ENCODE results near the gene ATG14. TPM values are rescaled to one million over a fixed set of nuclear protein-coding genes. Genes with fewer than 3 reads are reported as not detected.
A peak's percentile ranks its signal among the peaks of the same experiment; 100 is the strongest.

Gene ATG14
- polyA plus RNA-seq, 1 of the 3 experiments (the other 2 are of a cell fraction), result 4.3 TPM

DNA sequence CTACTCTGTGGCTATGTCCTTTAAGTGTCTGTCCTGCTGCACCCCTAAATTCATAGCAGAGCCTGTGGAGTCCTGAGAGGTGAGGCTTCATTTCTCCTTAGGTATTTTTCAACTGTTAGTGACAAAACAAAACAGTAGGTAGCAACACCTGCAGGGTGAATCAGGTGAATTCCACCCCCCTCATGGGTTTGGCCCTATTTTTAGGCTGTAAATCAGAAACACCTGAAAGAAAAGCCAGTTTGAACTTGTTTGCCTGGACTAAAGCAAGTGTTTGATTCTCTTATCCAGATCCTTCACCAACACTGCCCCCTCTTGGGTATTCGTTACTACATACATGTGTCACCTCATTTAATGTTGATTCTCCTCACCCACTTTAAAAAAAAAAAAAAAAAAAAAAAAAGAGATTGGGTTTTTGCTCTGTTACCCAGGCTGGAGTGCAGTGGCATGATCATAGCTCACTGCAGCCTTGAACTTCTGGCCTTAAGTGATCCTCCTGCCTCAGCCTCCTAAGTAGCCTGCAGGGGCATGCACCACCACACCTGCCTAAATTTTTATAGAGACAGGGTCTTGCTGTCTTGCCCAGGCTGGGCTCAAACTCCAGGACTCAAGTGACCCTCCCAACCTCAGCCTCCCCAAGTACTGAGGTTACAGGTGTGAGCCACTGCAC lies 18.5 kb upstream of the ATG14 start:
- CTCF ChIA-PET, result interaction anchor here (0.9 to 3.1 kb wide), 4 partner anchors 12 to 217 kb away, joined by 3 to 25 read pairs (median 6); no protein-coding TSS in a partner anchor
- TF ChIP-seq, protein P1, sequence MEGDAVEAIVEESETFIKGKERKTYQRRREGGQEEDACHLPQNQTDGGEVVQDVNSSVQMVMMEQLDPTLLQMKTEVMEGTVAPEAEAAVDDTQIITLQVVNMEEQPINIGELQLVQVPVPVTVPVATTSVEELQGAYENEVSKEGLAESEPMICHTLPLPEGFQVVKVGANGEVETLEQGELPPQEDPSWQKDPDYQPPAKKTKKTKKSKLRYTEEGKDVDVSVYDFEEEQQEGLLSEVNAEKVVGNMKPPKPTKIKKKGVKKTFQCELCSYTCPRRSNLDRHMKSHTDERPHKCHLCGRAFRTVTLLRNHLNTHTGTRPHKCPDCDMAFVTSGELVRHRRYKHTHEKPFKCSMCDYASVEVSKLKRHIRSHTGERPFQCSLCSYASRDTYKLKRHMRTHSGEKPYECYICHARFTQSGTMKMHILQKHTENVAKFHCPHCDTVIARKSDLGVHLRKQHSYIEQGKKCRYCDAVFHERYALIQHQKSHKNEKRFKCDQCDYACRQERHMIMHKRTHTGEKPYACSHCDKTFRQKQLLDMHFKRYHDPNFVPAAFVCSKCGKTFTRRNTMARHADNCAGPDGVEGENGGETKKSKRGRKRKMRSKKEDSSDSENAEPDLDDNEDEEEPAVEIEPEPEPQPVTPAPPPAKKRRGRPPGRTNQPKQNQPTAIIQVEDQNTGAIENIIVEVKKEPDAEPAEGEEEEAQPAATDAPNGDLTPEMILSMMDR (IDR thresholded peaks at IDR 0.05), result peak; percentile 59
- TF ChIP-seq, protein P2, sequence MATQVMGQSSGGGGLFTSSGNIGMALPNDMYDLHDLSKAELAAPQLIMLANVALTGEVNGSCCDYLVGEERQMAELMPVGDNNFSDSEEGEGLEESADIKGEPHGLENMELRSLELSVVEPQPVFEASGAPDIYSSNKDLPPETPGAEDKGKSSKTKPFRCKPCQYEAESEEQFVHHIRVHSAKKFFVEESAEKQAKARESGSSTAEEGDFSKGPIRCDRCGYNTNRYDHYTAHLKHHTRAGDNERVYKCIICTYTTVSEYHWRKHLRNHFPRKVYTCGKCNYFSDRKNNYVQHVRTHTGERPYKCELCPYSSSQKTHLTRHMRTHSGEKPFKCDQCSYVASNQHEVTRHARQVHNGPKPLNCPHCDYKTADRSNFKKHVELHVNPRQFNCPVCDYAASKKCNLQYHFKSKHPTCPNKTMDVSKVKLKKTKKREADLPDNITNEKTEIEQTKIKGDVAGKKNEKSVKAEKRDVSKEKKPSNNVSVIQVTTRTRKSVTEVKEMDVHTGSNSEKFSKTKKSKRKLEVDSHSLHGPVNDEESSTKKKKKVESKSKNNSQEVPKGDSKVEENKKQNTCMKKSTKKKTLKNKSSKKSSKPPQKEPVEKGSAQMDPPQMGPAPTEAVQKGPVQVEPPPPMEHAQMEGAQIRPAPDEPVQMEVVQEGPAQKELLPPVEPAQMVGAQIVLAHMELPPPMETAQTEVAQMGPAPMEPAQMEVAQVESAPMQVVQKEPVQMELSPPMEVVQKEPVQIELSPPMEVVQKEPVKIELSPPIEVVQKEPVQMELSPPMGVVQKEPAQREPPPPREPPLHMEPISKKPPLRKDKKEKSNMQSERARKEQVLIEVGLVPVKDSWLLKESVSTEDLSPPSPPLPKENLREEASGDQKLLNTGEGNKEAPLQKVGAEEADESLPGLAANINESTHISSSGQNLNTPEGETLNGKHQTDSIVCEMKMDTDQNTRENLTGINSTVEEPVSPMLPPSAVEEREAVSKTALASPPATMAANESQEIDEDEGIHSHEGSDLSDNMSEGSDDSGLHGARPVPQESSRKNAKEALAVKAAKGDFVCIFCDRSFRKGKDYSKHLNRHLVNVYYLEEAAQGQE (IDR thresholded peaks at IDR 0.05; ENCODE audit: low read depth, low read length), result no peak
- TF ChIP-seq SMC3 (IDR thresholded peaks at IDR 0.05; ENCODE audit: low read depth, low read length), result peak; percentile 39
- TF ChIP-seq, protein P3, sequence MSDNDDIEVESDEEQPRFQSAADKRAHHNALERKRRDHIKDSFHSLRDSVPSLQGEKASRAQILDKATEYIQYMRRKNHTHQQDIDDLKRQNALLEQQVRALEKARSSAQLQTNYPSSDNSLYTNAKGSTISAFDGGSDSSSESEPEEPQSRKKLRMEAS (IDR thresholded peaks at IDR 0.05; ENCODE audit: low read depth), result no peak
- TF ChIP-seq RAD21 (IDR thresholded peaks at IDR 0.05; ENCODE audit: low read length), result peak; percentile 71
- no peak overlapping the region for H3K4me2 ChIP-seq
- H3K79me2 ChIP-seq (ENCODE audit: insufficient read depth), result no peaks in the 10 kb centered on the region
- H3K9me2 ChIP-seq, result no peaks in the 10 kb centered on the region
- H3K9ac ChIP-seq, result no peak overlapping the region
- no peaks in the 10 kb centered on the region for H3K9me3 ChIP-seq
- H2AFZ ChIP-seq (ENCODE audit: low read depth), result no peak overlapping the region
- no peaks in the 10 kb centered on the region for H3K4me1 ChIP-seq (ENCODE audit: control insufficient read depth in 1 of 2, insufficient read depth in 2 of 2, low read depth in 1 of 2, low read length in 1 of 2)
- POLR2A ChIA-PET, result no interaction called here
- H3K27ac ChIP-seq (ENCODE audit: low read depth in 2 of 2, low read length in 1 of 2), result no peak overlapping the region
- H3F3A ChIP-seq (replicated peaks; ENCODE audit: insufficient read depth), result no peaks in the 10 kb centered on the region
- DNase-seq, result peak; percentile 59
- H3K36me3 ChIP-seq (replicated peaks in 1 of 2; ENCODE audit: control insufficient read depth in 1 of 2, insufficient read depth in 2 of 2, low read length in 1 of 2), result no peaks in the 10 kb centered on the region
- no peak overlapping the region for H3K4me3 ChIP-seq (ENCODE audit: low read depth in 2 of 2, low read length in 1 of 2)
- 0% methylated on average over 1 of the region's 1 CpG for WGBS (ENCODE audit: low lambda C conversion rate)
- no peaks in the 10 kb centered on the region for H4K20me1 ChIP-seq (ENCODE audit: insufficient read depth)
- H3K27me3 ChIP-seq (ENCODE audit: insufficient read depth), result no peaks in the 10 kb centered on the region; the same call in 1 of the 2 replicates

DNA sequence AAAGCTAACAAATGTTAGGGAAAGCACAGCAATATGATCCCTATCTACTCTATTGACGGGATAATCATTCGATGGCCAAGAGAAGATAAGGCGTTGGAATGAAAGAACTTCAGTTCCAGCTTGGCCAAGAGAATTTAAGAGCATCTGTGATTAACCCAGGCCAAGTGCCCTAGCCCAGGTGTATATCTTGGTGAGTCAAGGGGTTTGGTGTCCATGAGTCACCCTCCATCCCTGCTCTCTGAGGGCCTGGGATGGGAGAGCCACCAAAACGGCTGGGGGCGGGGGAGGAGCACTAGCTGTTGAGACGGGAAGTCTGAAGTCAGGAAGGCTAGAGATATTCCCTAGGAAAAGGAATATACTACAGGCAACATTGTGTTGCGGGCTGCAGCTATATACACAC lies 15.8 kb upstream of the ATG14 start:
- 45% methylated on average over 7 of the region's 7 CpGs for WGBS (ENCODE audit: low lambda C conversion rate)

More for the DNA sequence above, 15.8 kb upstream of the ATG14 start:
- Histone ChIP-seq H3K4me2 (no peak overlapping the region), H3K9me2 (no peaks in the 10 kb centered on the region), H3F3A (replicated peaks; ENCODE audit: insufficient read depth) (no peaks in the 10 kb centered on the region), H4K20me1 (ENCODE audit: insufficient read depth) (no peaks in the 10 kb centered on the region), H3K9ac (no peak overlapping the region), H3K27me3 (ENCODE audit: insufficient read depth) (no peaks in the 10 kb centered on the region; the same call in 1 of the 2 replicates), H3K4me1 (ENCODE audit: control insufficient read depth in 1 of 2, insufficient read depth in 2 of 2, low read depth in 1 of 2, low read length in 1 of 2) (no peaks in the 10 kb centered on the region), H3K36me3 (replicated peaks in 1 of 2; ENCODE audit: control insufficient read depth in 1 of 2, insufficient read depth in 2 of 2, low read length in 1 of 2) (no peaks in the 10 kb centered on the region), H3K9me3 (no peaks in the 10 kb centered on the region), H3K4me3 (ENCODE audit: low read depth in 2 of 2, low read length in 1 of 2) (no peak overlapping the region), H3K79me2 (ENCODE audit: insufficient read depth) (no peaks in the 10 kb centered on the region), H3K27ac (ENCODE audit: low read depth in 2 of 2, low read length in 1 of 2) (no peak overlapping the region), H2AFZ (ENCODE audit: low read depth) (no peak overlapping the region)
- TF ChIP-seq FOSL2 (IDR thresholded peaks at IDR 0.05; ENCODE audit: borderline replicate concordance, low read depth), result peak; percentile 54; the same call in 1 of the 2 replicates
- peak; percentile 67 for TF ChIP-seq TCF12 (IDR thresholded peaks at IDR 0.05)
- no peak for TF ChIP-seq RXRA (IDR thresholded peaks at IDR 0.05; ENCODE audit: borderline replicate concordance, low read depth)
- TF ChIP-seq NFIC (IDR thresholded peaks at IDR 0.05; ENCODE audit: borderline replicate concordance), result peak; percentile 63
- TF ChIP-seq EP300 (IDR thresholded peaks at IDR 0.05; ENCODE audit: borderline replicate concordance in 1 of 2, low read depth in 1 of 2, low read length in 1 of 2), result 0 out of 4 replicates have a peak, but pooled peaks of 1 of the 2 experiments have one; percentile 27
- DNase-seq, result no peak
- CTCF ChIA-PET, result interaction anchor here (0.7 to 3.1 kb wide), 6 partner anchors 10 to 913 kb away, joined by 3 to 25 read pairs (median 4); no protein-coding TSS in a partner anchor
- POLR2A ChIA-PET, result no interaction called here

All from SK-N-SH (cell line).